ENCODE data around the gene CCT6B. TPM values are rescaled to one million over a fixed set of nuclear protein-coding genes. Genes with fewer than 3 reads are reported as not detected.

The CCT6B gene
- total RNA-seq, 1 donor from 2014 or later, result 1.7 TPM

- Mint-ChIP-seq H3K27me3 (peaks cover 54% of the 10 kb centered on the region), H3K9me3 (ENCODE audit: low read depth) (no peaks in the 10 kb centered on the region), H3K27ac (no peak overlapping the region), H3K4me3 (ENCODE audit: low read depth) (no peak overlapping the region), H3K36me3 (ENCODE audit: insufficient read depth) (no peaks in the 10 kb centered on the region), H3K4me1 (ENCODE audit: low read depth) (no peaks in the 10 kb centered on the region)
- TF ChIP-seq CTCF (IDR thresholded peaks at IDR 0.05; ENCODE audit: unreplicated experiment), result no peak
- no peak for DNase-seq (ENCODE audit: low spot score, unreplicated experiment)
Observed at GRCh38 chr17:34883106-34884000, 77.9 kb downstream of the CCT6B start.

- no peak for TF ChIP-seq CTCF (IDR thresholded peaks at IDR 0.05; ENCODE audit: unreplicated experiment)
- Mint-ChIP-seq H3K27me3 (peaks cover 18% of the 10 kb centered on the region), H3K27ac (no peak overlapping the region), H3K4me1 (ENCODE audit: low read depth) (no peaks in the 10 kb centered on the region), H3K4me3 (ENCODE audit: low read depth) (no peak overlapping the region), H3K36me3 (ENCODE audit: insufficient read depth) (no peaks in the 10 kb centered on the region), H3K9me3 (ENCODE audit: low read depth) (no peaks in the 10 kb centered on the region)
- no peak for DNase-seq (ENCODE audit: low spot score, unreplicated experiment)
Observed at GRCh38 chr17:34879146-34879545, 82.1 kb downstream of the CCT6B start.

Other genes with a start within 250 kb of the CCT6B start
- gene ZNF830, start 80 bp upstream of the CCT6B start, total RNA-seq, result 17.7 and 21.3 TPM in 2 replicates
- 101 TPM in 2 replicates for gene LIG3, start 19.1 kb upstream of the CCT6B start, total RNA-seq
- gene RFFL, start 102.2 kb upstream of the CCT6B start, total RNA-seq, result 34.0 and 35.2 TPM in 2 replicates
- gene RAD51D, start 158.4 kb upstream of the CCT6B start, total RNA-seq, result 16.0 and 18.8 TPM in 2 replicates
- not detected in 2 replicates for gene FNDC8, start 160.2 kb upstream of the CCT6B start, total RNA-seq
- 18.1 and 19.5 TPM in 2 replicates for gene NLE1, start 180.8 kb upstream of the CCT6B start, total RNA-seq
- not detected in 2 replicates for gene UNC45B, start 186.4 kb upstream of the CCT6B start, total RNA-seq
- not detected in 2 replicates for gene SLC35G3, start 232.9 kb upstream of the CCT6B start, total RNA-seq

All from progenitor cell of endocrine pancreas (in vitro differentiated cells).